ENCODE results near the gene FAM83F.

Gene FAM83F

GRCh38 chr22:40056559-40056958 is 61.8 kb downstream of the FAM83F start:
- DNase-seq (ENCODE audit: low read depth in 2 of 2), result no peak

- no peak for DNase-seq (ENCODE audit: low read depth in 2 of 2)
Measured at GRCh38 chr22:40057652-40058051, 62.9 kb downstream of the FAM83F start.

- DNase-seq (ENCODE audit: low read depth in 2 of 2), result peak in 1 of 2 donors; percentile 12
Measured at GRCh38 chr22:40058265-40058664, 63.5 kb downstream of the FAM83F start.

GRCh38 chr22:40065981-40066380 is 71.2 kb downstream of the FAM83F start:
- no peak for DNase-seq (ENCODE audit: low read depth in 2 of 2)

- no peak for DNase-seq (ENCODE audit: low read depth in 2 of 2)
Measured at GRCh38 chr22:40067639-40068038, 72.9 kb downstream of the FAM83F start.

- no peak for DNase-seq (ENCODE audit: low read depth in 2 of 2)
Measured at GRCh38 chr22:40070701-40071100, 75.9 kb downstream of the FAM83F start.

GRCh38 chr22:40071720-40072119 is 77.0 kb downstream of the FAM83F start:
- DNase-seq (ENCODE audit: low read depth in 2 of 2), result no peak

- DNase-seq (ENCODE audit: low read depth in 2 of 2), result no peak
Measured at GRCh38 chr22:40076702-40077645, 82.2 kb downstream of the FAM83F start.

- DNase-seq (ENCODE audit: low read depth in 2 of 2), result no peak
Measured at GRCh38 chr22:40077646-40078016, 82.9 kb downstream of the FAM83F start.

GRCh38 chr22:40081662-40082061 is 86.9 kb downstream of the FAM83F start:
- DNase-seq (ENCODE audit: low read depth in 2 of 2), result no peak

- no peak for DNase-seq (ENCODE audit: low read depth in 2 of 2)
Measured at GRCh38 chr22:40082184-40082583, 87.4 kb downstream of the FAM83F start.

- DNase-seq (ENCODE audit: low read depth in 2 of 2), result no peak
Measured at GRCh38 chr22:40083794-40084193, 89.0 kb downstream of the FAM83F start.

GRCh38 chr22:40084246-40084645 is 89.5 kb downstream of the FAM83F start:
- DNase-seq (ENCODE audit: low read depth in 2 of 2), result no peak

GRCh38 chr22:40088818-40089217 is 94.1 kb downstream of the FAM83F start:
- no peak for DNase-seq (ENCODE audit: low read depth in 2 of 2)

All from stimulated activated CD8-positive, alpha-beta memory T cell treated with anti-CD3 and anti-CD28 coated beads, Interleukin-7, amount 100 ng/mL, for 4 hours (primary cell).